GM10847 (cell line): Measurements from ENCODE around the gene FAM89B.

Experiments
- POLR2A ChIP-seq: IDR thresholded peaks from 2 replicates; pipeline ENCODE4 v1.6.1; 2011; ENCODE audit not compliant: insufficient read length; ENCODE audit errors: extremely low read depth

The FAM89B gene

GRCh38 chr11:65615950-65616574, 43.7 kb downstream of the FAM89B start:
- TF ChIP-seq POLR2A = no peak

GRCh38 chr11:65616575-65617001, 44.2 kb downstream of the FAM89B start:
- no peak for TF ChIP-seq POLR2A

- TF ChIP-seq POLR2A = no peak
Observed at GRCh38 chr11:65617136-65617850, 45.0 kb downstream of the FAM89B start.

GRCh38 chr11:65617990-65618751, 45.8 kb downstream of the FAM89B start:
- TF ChIP-seq POLR2A = no peak

GRCh38 chr11:65618763-65619162, 46.4 kb downstream of the FAM89B start:
- TF ChIP-seq POLR2A = no peak

GRCh38 chr11:65619281-65619928, 47.1 kb downstream of the FAM89B start:
- no peak for TF ChIP-seq POLR2A

- no peak for TF ChIP-seq POLR2A
Observed at GRCh38 chr11:65620666-65621065, 48.3 kb downstream of the FAM89B start.

- no peak for TF ChIP-seq POLR2A
Observed at GRCh38 chr11:65621460-65621859, 49.1 kb downstream of the FAM89B start.

GRCh38 chr11:65622011-65622410, 49.7 kb downstream of the FAM89B start:
- no peak for TF ChIP-seq POLR2A

GRCh38 chr11:65623177-65623576, 50.8 kb downstream of the FAM89B start:
- TF ChIP-seq POLR2A = no peak
